Kidney tubule cell (primary cell): ENCODE results near the gene NEU4.
"Not testable (repeated sequence)": the region's sequence is repeated elsewhere in the genome, so short reads cannot be mapped to it uniquely, and the experiment has no call there.

Source experiments
- DNase-seq: peaks from one replicate; pipeline ENCODE4 v3.0.0-alpha.2; 2018; ENCODE audit warnings: low spot score

NEU4 gene

GRCh38 chr2:241799522-241800197 is 9.3 kb upstream of the NEU4 start:
- DNase-seq: no peak

GRCh38 chr2:241800198-241800903 is 8.6 kb upstream of the NEU4 start:
- not testable (repeated sequence) for DNase-seq

- DNase-seq: no peak
Observed at GRCh38 chr2:241801611-241802420, 7.2 kb upstream of the NEU4 start.

- DNase-seq: no peak
Observed at GRCh38 chr2:241802421-241803318, 6.3 kb upstream of the NEU4 start.

GRCh38 chr2:241803387-241804325 is 5.3 kb upstream of the NEU4 start:
- peak; percentile 42 for DNase-seq

- DNase-seq: peak; percentile 29
Observed at GRCh38 chr2:241804326-241805229, 4.4 kb upstream of the NEU4 start.

- DNase-seq: not testable (repeated sequence)
Observed at GRCh38 chr2:241806217-241806616, 2.8 kb upstream of the NEU4 start.

GRCh38 chr2:241808051-241808720 is 807 bp upstream of the NEU4 start:
- no peak for DNase-seq

GRCh38 chr2:241809383-241810306 is 652 bp downstream of the NEU4 start:
- DNase-seq: no peak

- DNase-seq: no peak
Observed at GRCh38 chr2:241810307-241811200, 1.6 kb downstream of the NEU4 start.

- DNase-seq: no peak
Observed at GRCh38 chr2:241811201-241811951, 2.4 kb downstream of the NEU4 start.

- no peak for DNase-seq
Observed at GRCh38 chr2:241811952-241812729, 3.1 kb downstream of the NEU4 start.

GRCh38 chr2:241812730-241813643 is 4.0 kb downstream of the NEU4 start:
- no peak for DNase-seq
